Limb (tissue), 2 donors: ENCODE data around the gene DMRT1.
"Not testable (repeated sequence)": the region's sequence is repeated elsewhere in the genome, so short reads cannot be mapped to it uniquely, and the experiment has no call there.

Experiments
- DNase-seq, 2 donors: peaks; one replicate each; pipeline ENCODE4 v3.0.0-alpha.2; 2016; ENCODE audit errors: extremely low spot score in 2 of 2

Gene DMRT1

DNA sequence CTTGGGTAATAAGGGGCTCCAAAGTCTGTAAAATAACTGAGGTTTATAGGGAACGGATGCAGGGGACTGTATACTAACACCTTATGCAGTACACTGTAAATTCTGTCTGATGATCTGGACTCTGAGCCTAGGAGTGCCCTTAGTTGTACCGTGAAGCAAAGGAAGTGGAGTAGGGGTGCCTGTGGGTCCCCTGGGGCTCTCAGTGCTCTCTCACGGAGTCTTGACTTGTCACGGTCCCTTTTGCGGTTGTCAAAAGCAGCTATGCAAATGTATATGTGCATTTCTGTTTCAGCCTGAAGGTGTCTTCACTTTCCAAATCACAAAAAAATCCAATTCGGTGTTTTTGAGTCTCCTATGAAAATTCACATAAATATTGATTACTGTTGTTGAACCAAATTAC is 17.8 kb downstream of the DMRT1 start:
- no peak for DNase-seq

DNA sequence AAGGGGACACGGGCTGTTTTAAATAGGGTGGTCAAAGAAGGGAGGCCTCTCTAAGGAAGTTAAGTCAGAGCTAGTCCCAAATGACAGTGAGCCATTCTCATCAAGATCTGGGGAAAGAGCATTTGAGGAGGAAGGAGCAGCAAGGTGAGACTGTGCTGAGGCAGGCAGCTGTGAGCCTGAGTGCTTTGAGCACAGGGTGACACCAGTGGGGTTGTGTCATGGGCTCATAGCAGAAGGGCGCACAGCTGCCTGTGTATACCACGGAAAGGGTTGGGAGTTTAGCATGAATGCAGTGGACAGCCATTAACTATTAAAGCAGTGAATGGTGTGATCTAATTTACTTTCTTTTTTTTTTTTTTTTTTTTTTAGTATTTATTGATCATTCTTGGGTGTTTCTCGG is 19.2 kb downstream of the DMRT1 start:
- no peak for DNase-seq

DNA sequence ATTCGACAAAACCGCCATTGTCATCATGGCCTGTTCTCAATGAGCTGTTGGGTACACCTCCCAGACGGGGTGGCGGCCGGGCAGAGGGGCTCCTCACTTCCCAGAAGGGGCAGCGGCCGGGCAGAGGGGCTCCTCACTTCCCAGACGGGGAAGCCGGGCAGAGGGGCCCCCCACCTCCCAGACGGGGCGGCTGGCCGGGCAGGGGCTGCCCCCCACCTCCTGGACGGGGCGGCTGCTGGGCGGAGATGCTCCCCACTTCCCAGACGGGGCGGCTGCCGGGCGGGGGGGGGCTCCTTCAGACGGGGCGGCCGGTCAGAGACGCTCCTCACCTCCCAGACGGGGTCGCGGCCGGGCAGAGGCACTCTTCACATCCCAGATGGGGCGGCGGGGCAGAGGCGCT is 20.0 kb downstream of the DMRT1 start:
- DNase-seq = not testable (repeated sequence)

DNA sequence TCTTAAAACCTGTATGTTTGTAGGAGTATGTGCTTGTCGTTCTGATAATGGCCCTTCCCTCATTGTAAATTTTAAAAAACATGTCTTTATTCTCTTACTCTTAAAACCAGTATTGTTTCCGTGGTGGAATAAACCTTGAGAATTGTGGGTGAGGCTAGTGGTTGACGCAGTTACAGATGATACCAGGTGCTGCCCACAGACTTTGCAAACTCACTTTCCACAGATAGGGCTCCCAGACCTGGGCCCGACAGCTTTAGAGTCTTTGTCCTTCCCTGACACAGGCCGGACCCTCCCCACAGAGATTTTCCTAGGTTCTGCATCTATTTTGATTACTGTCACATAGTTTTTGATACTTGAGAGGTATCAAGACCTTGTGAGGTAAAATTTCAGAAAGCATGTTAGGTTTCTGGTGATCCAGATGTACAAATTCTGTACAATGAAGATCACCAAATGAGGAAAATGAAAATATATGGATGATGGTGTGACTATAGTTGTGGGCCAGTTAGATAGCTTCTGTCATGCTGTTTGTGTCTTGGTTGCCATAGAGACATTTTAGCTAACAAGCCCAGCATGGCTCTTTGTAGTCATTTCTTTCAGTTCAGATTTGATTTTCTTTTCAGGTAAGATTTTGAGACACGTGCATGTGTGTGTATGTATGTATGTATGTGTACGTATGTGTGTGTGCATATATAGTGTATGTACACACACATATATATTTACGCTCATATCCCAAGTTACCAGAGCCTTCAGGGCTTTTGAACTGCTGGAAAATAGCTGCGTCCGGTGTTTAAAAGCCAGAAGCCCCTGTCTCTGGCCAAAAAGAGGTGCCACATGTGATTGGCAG is 33.8 kb downstream of the DMRT1 start:
- DNase-seq = no peak

DNA sequence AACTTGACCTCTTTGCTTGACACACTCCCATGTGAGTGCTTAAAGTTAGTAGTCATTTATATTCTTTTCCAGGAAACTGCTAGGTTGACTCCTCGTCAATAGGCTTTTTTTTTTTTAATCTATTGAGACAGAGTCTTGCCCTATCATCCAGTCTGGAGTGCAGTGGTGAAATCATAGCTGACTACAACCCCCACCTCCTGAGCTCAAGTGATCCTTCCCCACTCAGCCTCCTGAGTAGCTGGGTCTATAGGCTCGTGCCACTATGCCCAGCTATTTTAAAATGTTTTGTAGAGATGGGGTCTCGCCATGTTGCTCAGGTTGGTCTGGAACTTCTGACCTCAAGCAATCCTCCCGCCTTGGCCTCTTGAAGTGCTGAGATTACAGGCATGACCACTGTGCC is 34.9 kb downstream of the DMRT1 start:
- no peak for DNase-seq

DNA sequence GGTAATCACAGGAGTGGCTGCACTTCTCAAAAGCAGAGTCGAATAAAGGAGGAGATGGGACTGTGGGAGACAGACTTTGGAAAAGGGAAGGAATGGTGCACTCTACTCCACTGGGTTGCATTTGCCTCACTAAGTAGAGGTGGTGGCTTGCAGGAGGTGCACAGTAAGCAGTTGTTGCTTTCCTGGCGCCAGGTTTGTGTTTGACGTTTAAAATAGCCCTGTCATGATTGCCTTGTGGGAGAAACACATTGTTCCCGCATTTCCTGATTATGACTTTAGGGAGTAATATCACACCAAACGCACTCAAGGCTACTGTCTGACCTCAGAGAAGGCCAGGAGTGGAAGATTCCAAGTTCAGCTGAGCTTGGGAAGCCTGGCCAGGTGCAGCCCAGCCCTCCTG is 36.7 kb downstream of the DMRT1 start:
- no peak for DNase-seq

DNA sequence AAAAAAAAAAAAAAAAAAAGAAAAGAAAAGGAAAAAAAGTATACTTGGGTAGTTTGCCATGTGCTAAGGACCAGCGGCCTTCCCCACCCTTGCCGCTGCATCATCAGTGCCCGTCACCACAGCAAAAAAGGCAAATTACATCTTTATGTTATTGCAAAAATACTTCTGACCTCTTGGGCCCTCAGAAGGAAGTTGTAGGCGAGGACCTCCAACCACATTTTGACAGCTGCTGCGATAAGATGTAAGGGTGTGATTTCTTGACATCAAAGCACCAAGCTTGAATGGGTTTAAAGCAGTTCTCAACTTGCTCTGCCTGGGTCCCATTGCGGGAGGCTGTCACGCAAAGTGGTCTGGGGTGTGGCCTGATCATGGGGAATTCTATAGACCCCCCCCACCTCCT is 39.2 kb downstream of the DMRT1 start:
- DNase-seq = no peak

DNA sequence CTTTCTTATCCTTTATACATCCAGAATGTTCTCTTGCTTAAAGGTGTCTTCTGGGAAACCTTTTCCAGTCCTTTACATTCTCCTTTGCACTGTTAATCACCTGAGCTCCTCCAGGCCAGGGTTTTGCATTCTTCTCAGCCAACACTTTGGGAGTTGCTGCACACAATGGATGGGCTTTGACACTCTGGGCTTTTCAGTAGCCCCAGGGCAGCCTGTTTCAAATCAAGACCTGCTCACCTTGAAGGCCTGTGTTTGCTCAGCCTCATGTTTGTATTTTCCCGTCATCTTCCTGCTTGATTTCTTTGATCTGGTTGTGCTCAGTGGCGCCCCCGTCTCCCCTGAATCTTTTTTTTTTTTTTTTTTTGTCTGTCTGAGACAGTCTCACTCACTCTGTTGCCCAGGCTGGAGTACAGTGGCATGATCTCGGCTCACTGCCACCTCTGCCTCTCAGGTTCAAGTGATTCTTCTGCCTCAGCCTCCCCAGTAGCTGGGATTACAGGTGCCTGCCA is 41.0 kb downstream of the DMRT1 start:
- DNase-seq = no peak

DNA sequence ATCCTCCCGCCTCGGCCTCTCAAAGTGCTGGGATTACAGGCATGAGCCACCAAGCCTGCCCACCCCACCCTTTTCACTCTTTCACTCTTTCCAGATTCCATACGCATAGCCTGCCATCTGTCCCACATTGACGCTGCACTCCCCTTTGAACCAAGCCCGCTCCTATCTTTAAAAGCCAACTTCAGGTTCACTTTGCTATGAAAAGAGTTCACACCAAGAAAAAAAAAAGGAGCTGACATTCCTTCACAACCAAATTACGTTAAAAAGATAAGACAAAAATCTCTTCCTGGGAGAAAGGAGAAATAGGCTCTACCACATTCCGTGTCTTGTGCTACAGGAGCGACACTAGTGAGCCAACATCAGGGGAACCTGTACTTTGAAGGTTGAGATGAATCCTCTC is 41.5 kb downstream of the DMRT1 start:
- DNase-seq = no peak

DNA sequence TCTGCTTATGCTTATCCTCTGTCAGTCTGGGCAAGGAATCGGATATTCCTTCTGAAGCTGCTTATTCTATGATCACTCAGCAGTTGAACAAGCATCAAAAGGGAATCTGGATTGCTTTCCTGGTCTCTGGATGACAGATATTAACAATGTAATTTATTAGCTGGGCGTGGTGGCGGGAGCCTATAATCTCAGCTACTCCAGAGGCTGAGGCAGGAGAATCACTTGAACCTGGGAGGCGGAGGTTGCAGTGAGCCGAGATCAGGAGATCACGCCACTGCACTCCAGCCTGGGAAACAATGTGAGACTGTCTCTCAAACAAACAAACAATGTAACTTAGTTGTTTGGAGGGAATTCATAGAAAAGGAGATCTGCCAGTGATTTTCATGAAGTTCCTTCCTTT is 45.4 kb downstream of the DMRT1 start:
- DNase-seq = no peak

DNA sequence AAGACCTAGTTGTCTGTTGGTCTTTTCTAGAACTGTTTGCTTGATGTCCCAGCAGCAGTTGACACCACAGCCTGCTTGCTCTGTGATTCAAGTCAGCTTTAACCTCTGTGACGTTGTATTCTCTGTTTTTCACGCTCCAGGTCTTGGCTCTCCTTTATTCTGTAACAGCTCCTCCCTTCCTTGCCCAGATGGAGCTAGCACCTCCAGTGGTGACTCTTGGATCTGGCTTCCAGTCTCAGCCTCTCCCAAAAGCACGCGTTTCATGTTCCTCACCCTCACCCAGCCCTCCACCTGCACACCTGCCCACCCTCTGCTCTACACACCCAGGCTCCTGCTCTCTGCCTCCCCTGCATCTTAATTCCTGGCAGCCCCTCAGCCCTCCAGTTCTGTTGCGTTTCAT is 50.6 kb downstream of the DMRT1 start:
- DNase-seq = no peak

DNA sequence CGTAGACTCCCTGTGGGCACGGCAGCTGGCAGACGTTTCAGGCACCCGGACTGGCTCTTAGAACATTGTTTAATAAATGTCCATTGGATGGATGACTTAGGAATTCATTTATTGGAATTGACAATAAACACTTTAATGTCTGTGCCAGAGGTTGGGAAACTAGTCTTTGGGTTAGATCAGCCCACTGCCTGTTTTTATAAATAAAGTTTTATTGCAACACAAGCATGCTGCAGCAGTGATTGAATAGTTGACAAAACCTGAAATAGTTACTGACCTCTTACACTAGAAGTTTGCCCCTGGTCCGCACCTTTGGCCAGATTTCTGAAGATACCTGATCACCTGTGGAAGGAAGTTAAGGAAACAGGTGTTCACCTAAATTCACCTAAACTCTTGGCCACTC is 51.6 kb downstream of the DMRT1 start:
- no peak for DNase-seq

DNA sequence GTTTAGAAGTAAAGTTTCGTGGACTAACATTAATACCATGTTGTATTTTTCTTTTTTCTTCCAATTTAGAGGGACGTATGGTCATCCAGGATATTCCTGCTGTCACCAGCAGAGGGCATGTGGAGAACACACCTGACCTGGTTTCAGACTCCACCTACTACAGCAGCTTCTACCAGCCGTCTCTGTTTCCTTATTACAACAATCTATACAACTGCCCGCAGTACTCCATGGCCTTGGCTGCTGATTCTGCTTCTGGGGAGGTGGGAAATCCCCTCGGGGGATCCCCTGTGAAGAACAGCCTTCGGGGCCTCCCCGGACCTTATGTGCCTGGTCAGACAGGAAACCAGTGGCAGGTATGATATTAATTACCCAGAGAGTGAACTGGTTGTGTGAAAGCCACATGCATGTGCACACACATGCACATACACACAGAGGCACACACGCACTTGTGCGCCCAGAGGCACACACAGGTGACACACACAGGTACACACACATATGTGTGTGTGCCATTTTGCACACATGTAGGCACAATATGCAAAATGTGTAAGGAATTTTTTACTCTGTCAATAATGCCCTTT is 52.4 kb downstream of the DMRT1 start:
- DNase-seq = peak; percentile 64 to 66

DNA sequence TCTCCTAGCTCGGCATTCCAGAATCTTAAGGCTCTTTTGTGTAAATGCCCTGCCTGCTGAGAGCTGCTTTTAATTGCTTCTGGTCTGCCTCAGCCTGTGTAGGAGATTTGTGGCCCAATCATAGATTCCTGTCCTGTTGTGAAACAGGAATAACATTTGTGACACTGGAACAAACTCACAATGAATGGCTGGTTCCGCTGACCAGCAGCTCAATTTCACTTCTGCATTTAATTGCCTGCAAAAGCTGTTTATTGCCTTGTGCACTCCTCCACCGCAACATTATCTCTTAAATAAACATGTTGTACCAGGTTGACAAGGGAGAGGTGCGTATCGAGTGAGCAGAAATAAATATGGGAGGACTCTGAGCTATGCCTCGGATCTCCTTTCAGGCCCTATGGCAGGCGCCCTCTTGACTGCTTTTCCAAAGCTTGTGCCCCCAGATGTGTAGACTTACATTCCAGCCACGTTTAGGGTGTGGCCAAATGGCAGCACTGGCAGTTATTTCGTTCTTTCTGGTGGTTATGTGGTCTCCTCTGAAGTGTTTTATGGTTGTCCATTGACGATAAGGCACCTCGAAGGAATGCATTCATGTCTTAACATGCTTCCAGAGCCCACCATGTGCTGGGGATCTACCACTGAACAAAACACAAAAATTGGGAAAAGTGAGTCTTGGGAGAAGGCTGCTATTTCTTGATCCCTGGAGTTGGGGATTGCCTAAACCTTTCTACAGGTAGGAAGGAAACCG is 58.1 kb downstream of the DMRT1 start:
- DNase-seq = no peak

DNA sequence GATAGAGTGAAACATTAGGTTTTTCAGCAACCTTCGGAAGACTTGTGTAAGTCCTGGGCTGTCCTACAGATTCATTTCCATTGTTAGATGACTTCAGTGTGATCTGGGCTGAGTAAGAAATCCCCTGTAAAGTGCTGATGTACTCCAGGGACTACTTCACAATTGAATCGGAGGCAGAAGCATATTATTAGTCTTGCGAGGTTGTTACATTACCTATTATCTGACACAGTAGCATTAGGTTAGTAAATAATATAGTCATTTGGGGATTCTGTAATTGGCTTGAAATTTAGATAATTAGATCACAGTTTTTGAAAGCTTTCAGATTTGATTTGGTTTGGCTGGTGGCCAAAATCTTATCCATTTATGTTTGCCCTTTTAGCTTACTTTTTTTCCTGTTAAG is 62.4 kb downstream of the DMRT1 start:
- DNase-seq = no peak

DNA sequence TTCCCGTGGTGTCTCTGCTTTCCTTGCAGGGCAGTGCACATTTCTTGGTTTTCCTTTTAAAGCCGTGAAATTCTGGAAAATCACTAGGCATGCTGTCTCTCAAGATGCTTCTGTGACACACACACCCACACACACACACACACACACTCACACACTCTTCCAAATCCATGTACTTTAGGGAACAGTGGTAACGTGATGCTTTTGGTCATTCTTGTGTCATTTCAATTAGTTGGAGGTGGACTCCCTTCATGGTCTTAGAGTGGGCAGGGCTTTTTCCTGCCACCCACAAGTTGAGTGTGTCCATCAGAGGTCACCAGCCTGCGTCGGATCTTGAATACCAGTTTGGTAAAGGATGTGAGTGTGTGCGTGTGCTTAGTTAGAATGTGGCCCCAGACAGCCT is 64.4 kb downstream of the DMRT1 start:
- no peak for DNase-seq

DNA sequence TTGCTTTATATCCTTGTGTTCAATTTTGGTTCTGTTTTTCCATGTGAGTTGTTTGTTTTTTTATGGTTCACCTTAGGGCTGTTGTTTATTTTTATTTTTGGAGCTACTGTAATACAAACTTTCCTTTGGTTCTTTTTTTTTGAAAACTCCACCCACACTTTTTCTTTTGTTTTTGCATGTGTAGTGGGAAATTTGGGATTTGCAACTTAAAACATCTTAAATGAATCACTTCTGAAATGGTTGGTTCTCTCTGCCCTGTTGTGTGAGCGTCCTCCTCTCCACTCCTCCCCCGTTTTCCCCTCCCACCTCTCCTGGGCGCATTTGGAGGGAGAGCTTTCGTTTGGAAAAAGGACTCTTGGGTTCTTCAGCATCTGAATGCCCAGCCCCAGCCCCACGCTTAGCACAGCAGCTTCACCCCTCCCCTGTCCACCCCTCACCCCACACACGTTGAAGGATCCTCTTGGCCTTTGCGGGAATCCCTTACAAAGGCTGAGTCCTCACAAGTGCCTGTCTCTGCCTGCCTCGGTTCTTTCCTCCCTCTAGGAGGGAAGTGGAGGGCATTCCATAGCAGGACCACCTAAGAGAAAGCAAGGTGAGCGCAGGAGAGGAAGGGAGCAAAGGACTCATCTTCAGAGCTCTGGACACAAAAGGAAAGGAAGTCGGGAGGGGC is 67.2 kb downstream of the DMRT1 start:
- no peak for DNase-seq

DNA sequence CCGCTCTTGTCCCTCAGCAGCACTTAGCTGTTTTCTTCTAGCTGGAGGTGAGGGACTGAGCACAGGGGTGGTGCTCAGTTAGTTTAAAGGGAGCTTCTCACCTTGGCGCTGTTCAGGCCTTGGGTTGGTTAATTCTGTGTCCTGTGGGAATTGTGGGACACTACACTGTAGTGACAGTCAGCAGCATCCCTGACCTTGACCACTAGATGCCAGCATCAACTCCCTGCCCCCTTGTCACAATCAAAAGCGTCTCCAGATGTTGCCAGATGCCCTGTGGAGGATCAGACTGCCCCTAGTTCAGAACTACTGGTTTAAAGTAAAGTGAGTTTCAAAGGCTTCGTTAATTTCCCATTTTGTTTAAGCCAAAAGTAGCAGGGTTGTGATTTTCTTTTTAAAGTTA is 69.5 kb downstream of the DMRT1 start:
- no peak for DNase-seq

DNA sequence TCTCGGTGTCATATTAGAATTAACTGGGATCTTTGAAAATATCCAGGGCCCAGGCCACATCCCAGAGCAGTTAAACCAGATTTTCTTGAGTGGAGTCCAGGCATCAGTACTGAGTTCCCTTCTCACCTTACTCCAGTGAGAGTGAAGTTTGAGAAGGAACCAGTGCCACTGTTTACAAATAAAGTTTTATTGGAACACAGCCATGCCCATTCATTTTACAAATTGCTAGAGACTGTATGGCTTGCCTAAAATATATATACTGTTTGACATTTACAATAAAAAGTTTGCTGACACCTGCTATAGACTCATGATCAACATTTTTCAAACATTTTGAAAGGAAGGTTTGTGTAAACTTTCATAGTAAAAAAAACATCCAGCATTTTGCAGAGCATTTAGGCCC is 71.3 kb downstream of the DMRT1 start:
- no peak for DNase-seq

DNA sequence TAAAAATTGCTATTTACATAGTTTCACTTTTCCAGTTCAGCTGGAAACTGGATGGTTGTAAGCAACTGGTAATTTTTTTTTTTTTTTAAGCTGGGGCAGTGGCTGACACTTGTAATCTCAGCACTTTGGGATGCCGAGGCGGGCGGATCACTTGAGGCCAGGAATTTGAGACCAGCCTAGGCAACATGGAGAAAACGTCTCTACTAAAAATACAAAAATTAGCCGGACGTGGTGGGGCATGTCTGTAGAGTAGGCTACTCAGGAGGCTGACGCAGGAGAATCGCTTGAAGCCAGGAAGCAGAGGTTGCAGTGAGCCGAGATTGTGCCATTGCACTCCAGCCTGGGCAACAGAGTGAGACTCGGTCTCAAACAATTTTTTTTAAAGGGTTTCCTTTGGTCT is 72.0 kb downstream of the DMRT1 start:
- DNase-seq = not testable (repeated sequence)

DNA sequence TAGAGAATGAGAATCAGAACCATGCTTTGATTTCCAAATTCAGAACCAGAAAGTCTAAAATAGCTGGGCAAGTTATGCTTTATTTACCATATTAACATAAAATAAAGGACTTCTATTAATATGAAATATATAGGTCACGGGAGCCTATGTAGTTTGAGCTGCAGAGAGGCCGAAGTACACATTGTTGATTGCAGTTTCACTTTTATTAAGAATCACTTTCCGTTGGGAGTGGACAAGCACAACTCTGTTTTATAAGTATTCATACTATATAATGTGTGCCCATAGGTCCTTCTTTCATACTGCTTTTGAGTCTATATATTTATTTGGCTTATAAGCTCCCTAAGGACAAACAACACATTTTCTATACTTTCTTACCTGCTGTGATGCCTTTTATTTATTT is 76.2 kb downstream of the DMRT1 start:
- DNase-seq = no peak

DNA sequence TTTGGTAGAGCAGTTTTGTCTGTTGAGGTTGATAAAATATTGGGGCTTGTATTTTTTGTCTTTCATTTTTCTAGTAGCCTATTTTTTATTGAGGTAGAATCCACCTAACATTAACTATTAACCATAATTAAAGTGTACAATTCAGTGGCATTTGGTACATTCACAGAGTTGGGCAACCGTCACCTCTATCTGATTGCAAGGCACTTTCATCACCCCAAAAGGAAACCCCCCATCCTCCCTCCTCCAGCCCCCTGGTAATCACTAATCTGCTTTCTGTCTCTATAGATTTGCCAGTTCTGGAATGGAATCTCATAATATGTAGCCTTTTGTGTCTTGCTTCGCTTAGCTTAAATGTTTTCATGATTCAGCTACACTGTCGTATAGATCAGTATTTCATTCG is 79.4 kb downstream of the DMRT1 start:
- DNase-seq = no peak
